AG04449 (cell line): ENCODE results near the gene GREB1.

ENCODE experiments used
- CTCF ChIA-PET: fragments of 350-600 bp; formaldehyde crosslinking; extraction: SDS; loops from one replicate; lab custom pipeline; 2021; ENCODE audit warnings: antibody characterized with exemption; lab: Yijun Ruan, JAX
- POLR2A ChIA-PET: fragments of 400-600, 350-600 bp; formaldehyde crosslinking; extraction: SDS; loops from one replicate; lab custom pipeline; 2020; ENCODE audit warnings: antibody characterized with exemption, inconsistent platforms; lab: Yijun Ruan, JAX
- DNase-seq: peaks from one replicate; pipeline ENCODE4 v3.0.0-alpha.2; 2010; ENCODE audit warnings: low read depth, low spot score
- H3K4me3 ChIP-seq: 2 replicates; pipeline ENCODE4 v1.5.1; 2011; ENCODE audit warnings: low read depth, mild to moderate bottlenecking, control low read depth, low read length
- CTCF ChIP-seq: IDR thresholded peaks from one replicate; pipeline ENCODE4 v1.5.1; 2011; ENCODE audit warnings: mild to moderate bottlenecking, moderate library complexity, low read length, control low read depth, inconsistent platforms; ENCODE audit not compliant: insufficient read depth; ENCODE audit errors: missing control alignments

The GREB1 gene

GRCh38 chr2:11564816-11565567 is 31.1 kb downstream of the GREB1 start:
- H3K4me3 ChIP-seq: no peak overlapping the region
- DNase-seq: no peak
- no peak for TF ChIP-seq CTCF
- ChIA-PET CTCF (interaction anchor here (1.1 to 13.4 kb wide), 4 partner anchors 9 to 433 kb away, joined by 3 to 134 read pairs (median 5); a partner anchor contains a TSS), POLR2A (no interaction called here)

- H3K4me3 ChIP-seq: no peak overlapping the region
- POLR2A ChIA-PET: no interaction called here
- DNase-seq: no peak
- no peak for TF ChIP-seq CTCF
- CTCF ChIA-PET: interaction anchor here (1.4 to 13.4 kb wide), 2 partner anchors 16 to 88 kb away, joined by 5 to 134 read pairs; no protein-coding TSS in a partner anchor
These were observed 32.5 kb downstream of the GREB1 start for GRCh38 chr2:11566383-11566782.

- no peak for TF ChIP-seq CTCF
- no peak overlapping the region for H3K4me3 ChIP-seq
- CTCF ChIA-PET: interaction anchor here (1.1 to 13.4 kb wide), 2 partner anchors 15 to 89 kb away, joined by 4 to 134 read pairs; no protein-coding TSS in a partner anchor
- POLR2A ChIA-PET: no interaction called here
- no peak for DNase-seq
These were observed 33.8 kb downstream of the GREB1 start for GRCh38 chr2:11567631-11568031.

GRCh38 chr2:11568436-11568835 is 34.6 kb downstream of the GREB1 start:
- ChIA-PET CTCF (interaction anchor here (13.4 kb wide), 1 partner anchor 14 kb away, joined by 134 read pairs; no protein-coding TSS in a partner anchor), POLR2A (no interaction called here)

GRCh38 chr2:11569636-11570035 is 35.8 kb downstream of the GREB1 start:
- no peak overlapping the region for H3K4me3 ChIP-seq
- POLR2A ChIA-PET: no interaction called here
- CTCF ChIA-PET: interaction anchor here (13.4 kb wide), 1 partner anchor 13 kb away, joined by 134 read pairs; no protein-coding TSS in a partner anchor
- no peak for DNase-seq
- no peak for TF ChIP-seq CTCF

More at GRCh38 chr2:11568436-11568835, 34.6 kb downstream of the GREB1 start:
- H3K4me3 ChIP-seq: no peak overlapping the region
- DNase-seq: no peak
- no peak for TF ChIP-seq CTCF

- no peak for TF ChIP-seq CTCF
- ChIA-PET POLR2A (no interaction called here), CTCF (interaction anchor here (4.0 kb wide), 1 partner anchor 11 kb away, joined by 37 read pairs; no protein-coding TSS in a partner anchor)
- DNase-seq: no peak
- no peak overlapping the region for H3K4me3 ChIP-seq
These were observed 37.3 kb downstream of the GREB1 start for GRCh38 chr2:11571170-11571569.
